Islet precursor cell (in vitro differentiated cells): ENCODE measurements around the gene AGBL4.

Experiments
- DNase-seq: peaks from one replicate; pipeline ENCODE4 v3.0.0-alpha.2; 2018

AGBL4 gene

GRCh38 chr1:49686107-49686506 is 337.6 kb downstream of the AGBL4 start:
- no peak for DNase-seq

- no peak for DNase-seq
Measured at GRCh38 chr1:49677706-49678105, 346.0 kb downstream of the AGBL4 start.

GRCh38 chr1:49651136-49651535 is 372.6 kb downstream of the AGBL4 start:
- no peak for DNase-seq

- no peak for DNase-seq
Measured at GRCh38 chr1:49630156-49630555, 393.6 kb downstream of the AGBL4 start.

- no peak for DNase-seq
Measured at GRCh38 chr1:49627781-49628180, 396.0 kb downstream of the AGBL4 start.

- no peak for DNase-seq
Measured at GRCh38 chr1:49626472-49626871, 397.3 kb downstream of the AGBL4 start.

GRCh38 chr1:49622877-49623276 is 400.9 kb downstream of the AGBL4 start:
- no peak for DNase-seq

GRCh38 chr1:49606082-49606481 is 417.7 kb downstream of the AGBL4 start:
- no peak for DNase-seq

GRCh38 chr1:49597436-49597835 is 426.3 kb downstream of the AGBL4 start:
- DNase-seq: no peak

- DNase-seq: no peak
Measured at GRCh38 chr1:49576327-49576901, 447.3 kb downstream of the AGBL4 start.

GRCh38 chr1:49556676-49557234 is 467.0 kb downstream of the AGBL4 start:
- DNase-seq: no peak

- DNase-seq: no peak
Measured at GRCh38 chr1:49552101-49552500, 471.7 kb downstream of the AGBL4 start.

GRCh38 chr1:49544615-49545014 is 479.1 kb downstream of the AGBL4 start:
- no peak for DNase-seq

- no peak for DNase-seq
Measured at GRCh38 chr1:49541096-49541752, 482.5 kb downstream of the AGBL4 start.

GRCh38 chr1:49527606-49528305 is 496.0 kb downstream of the AGBL4 start:
- no peak for DNase-seq

GRCh38 chr1:49526672-49527071 is 497.1 kb downstream of the AGBL4 start:
- no peak for DNase-seq

- DNase-seq: no peak
Measured at GRCh38 chr1:49523764-49524163, 500.0 kb downstream of the AGBL4 start.

GRCh38 chr1:49466961-49467360 is 556.8 kb downstream of the AGBL4 start:
- no peak for DNase-seq

GRCh38 chr1:49465486-49466185 is 558.1 kb downstream of the AGBL4 start:
- DNase-seq: no peak

- DNase-seq: no peak
Measured at GRCh38 chr1:49448200-49448599, 575.6 kb downstream of the AGBL4 start.

- no peak for DNase-seq
Measured at GRCh38 chr1:49436865-49437264, 586.9 kb downstream of the AGBL4 start.

- DNase-seq: no peak
Measured at GRCh38 chr1:49435291-49435690, 588.5 kb downstream of the AGBL4 start.

GRCh38 chr1:49424782-49425181 is 599.0 kb downstream of the AGBL4 start:
- no peak for DNase-seq
